H9 (cell line): ENCODE data around the gene XPNPEP2. TPM values are rescaled to one million over a fixed set of nuclear protein-coding genes. Genes with fewer than 3 reads are reported as not detected.

ENCODE experiments used
- DNase-seq: peaks from one replicate; pipeline ENCODE4 v3.0.0-alpha.2; 2017
- H2AFZ ChIP-seq: one replicate; pipeline ENCODE4 v1.6.1; 2013; ENCODE audit warnings: mild to moderate bottlenecking, low read length, control low read depth, moderate library complexity
- H2AK5ac ChIP-seq: 2 replicates; pipeline ENCODE4 v1.6.1; 2013; ENCODE audit warnings: low read length, control low read depth, mixed read lengths; ENCODE audit not compliant: insufficient read length
- H2BK120ac ChIP-seq: one replicate; pipeline ENCODE4 v1.6.1; 2013; ENCODE audit warnings: low read depth, mild to moderate bottlenecking, low read length, control low read depth, inconsistent platforms; ENCODE audit not compliant: poor library complexity, severe bottlenecking
- H2BK12ac ChIP-seq: 2 replicates; pipeline ENCODE4 v1.6.1; 2013; ENCODE audit warnings: low read length, control low read depth, mixed read lengths, low read depth; ENCODE audit not compliant: insufficient read length
- H2BK15ac ChIP-seq: 2 replicates; pipeline ENCODE4 v1.6.1; 2013; ENCODE audit warnings: low read depth, low read length, control low read depth
- H2BK20ac ChIP-seq: one replicate; pipeline ENCODE4 v1.6.1; 2013; ENCODE audit warnings: low read depth, mild to moderate bottlenecking, low read length, control low read depth, inconsistent platforms; ENCODE audit not compliant: poor library complexity, severe bottlenecking
- H2BK5ac ChIP-seq: 2 replicates; pipeline ENCODE4 v1.6.1; 2013; ENCODE audit warnings: low read length, control low read depth, mixed read lengths; ENCODE audit not compliant: insufficient read length
- H3K14ac ChIP-seq: 2 replicates; pipeline ENCODE4 v1.6.1; 2013; ENCODE audit warnings: low read length, control low read depth; ENCODE audit not compliant: insufficient read depth
- H3K18ac ChIP-seq: 2 replicates; pipeline ENCODE4 v1.6.1; 2013; ENCODE audit warnings: low read depth, mild to moderate bottlenecking, mixed read lengths, low read length, control low read depth; ENCODE audit not compliant: insufficient read length
- H3K23ac ChIP-seq: 2 replicates; pipeline ENCODE4 v1.6.1; 2013; ENCODE audit warnings: low read length, control low read depth, mixed read lengths, low read depth; ENCODE audit not compliant: insufficient read length
- H3K23me2 ChIP-seq: 2 replicates; pipeline ENCODE4 v1.6.1; 2013; ENCODE audit warnings: low read depth, mild to moderate bottlenecking, mixed read lengths, low read length, control low read depth; ENCODE audit not compliant: insufficient read length, poor library complexity, severe bottlenecking
- H3K27ac ChIP-seq: 2 replicates; pipeline ENCODE4 v1.5.1; 2013; ENCODE audit warnings: low read length, control low read depth, mixed read lengths, low read depth; ENCODE audit not compliant: insufficient read length
- H3K27me3 ChIP-seq: 2 replicates; pipeline ENCODE4 v1.6.1; 2013; ENCODE audit warnings: low read length, control low read depth, inconsistent platforms; ENCODE audit not compliant: insufficient read depth
- H3K4ac ChIP-seq: 2 replicates; pipeline ENCODE4 v1.6.1; 2013; ENCODE audit warnings: low read depth, mild to moderate bottlenecking, control low read depth, inconsistent platforms, low read length, moderate library complexity
- H3K4me1 ChIP-seq: 2 replicates; pipeline ENCODE4 v1.6.1; 2013; ENCODE audit warnings: low read length, control low read depth, inconsistent platforms; ENCODE audit not compliant: insufficient read depth
- H3K4me2 ChIP-seq: 2 replicates; pipeline ENCODE4 v1.6.1; 2013; ENCODE audit warnings: low read length, control low read depth, mixed read lengths; ENCODE audit not compliant: insufficient read length, insufficient read depth
- H3K56ac ChIP-seq: 2 replicates; pipeline ENCODE4 v1.6.1; 2013; ENCODE audit warnings: low read depth, mild to moderate bottlenecking, mixed read lengths, low read length, control low read depth; ENCODE audit not compliant: insufficient read length
- H3K79me1 ChIP-seq: 2 replicates; pipeline ENCODE4 v1.6.1; 2013; ENCODE audit warnings: low read depth, mild to moderate bottlenecking, moderate library complexity, low read length, control low read depth, inconsistent platforms; ENCODE audit not compliant: insufficient read depth, poor library complexity, severe bottlenecking
- H3K79me2 ChIP-seq: 2 replicates; pipeline ENCODE4 v1.6.1; 2013; ENCODE audit warnings: low read length, control low read depth, inconsistent platforms; ENCODE audit not compliant: insufficient read depth
- H3K9ac ChIP-seq: 2 replicates; pipeline ENCODE4 v1.6.1; 2013; ENCODE audit warnings: low read length, control low read depth, mixed read lengths; ENCODE audit not compliant: insufficient read length; ENCODE audit errors: extremely low read depth
- H3K9me3 ChIP-seq: one replicate; pipeline ENCODE4 v1.6.1; 2013; ENCODE audit warnings: low read depth, low read length, inconsistent platforms; ENCODE audit not compliant: control insufficient read depth
- H3T11ph ChIP-seq: one replicate; pipeline ENCODE4 v1.6.1; 2013; ENCODE audit warnings: mild to moderate bottlenecking, low read length, control low read depth, inconsistent platforms
- H4K20me1 ChIP-seq: one replicate; pipeline ENCODE4 v1.6.1; 2013; ENCODE audit not compliant: control insufficient read depth, insufficient read length, insufficient read depth
- H4K5ac ChIP-seq: 2 replicates; pipeline ENCODE4 v1.6.1; 2013; ENCODE audit warnings: low read depth, mild to moderate bottlenecking, mixed read lengths, low read length, control low read depth; ENCODE audit not compliant: insufficient read length
- H4K8ac ChIP-seq: replicated peaks from 2 replicates; pipeline ENCODE4 v1.6.1; 2013; ENCODE audit warnings: low read length, control low read depth, mixed read lengths, low read depth; ENCODE audit not compliant: insufficient read length
- H4K91ac ChIP-seq: 2 replicates; pipeline ENCODE4 v1.6.1; 2013; ENCODE audit warnings: low read depth, mild to moderate bottlenecking, moderate library complexity, mixed read lengths, low read length, control low read depth; ENCODE audit not compliant: insufficient read length
- H3K27ac Mint-ChIP-seq, 3 experiments: 2 replicates in 2 of 3; 3 replicates in 1 of 3; pipeline ENCODE4 v1.8.0; 2020 to 2021; ENCODE audit warnings: mixed read lengths in 3 of 3, mild to moderate bottlenecking in 1 of 3, moderate library complexity in 1 of 3
- H3K27me3 Mint-ChIP-seq: 2 replicates; pipeline ENCODE4 v1.8.0; 2021; ENCODE audit warnings: low read depth, mild to moderate bottlenecking, moderate library complexity, mixed read lengths
- H3K36me3 Mint-ChIP-seq, 3 experiments: 2 replicates in 2 of 3; 3 replicates in 1 of 3; pipeline ENCODE4 v1.8.0; 2020 to 2021; ENCODE audit warnings: low read depth in 3 of 3, mixed read lengths in 3 of 3; ENCODE audit not compliant: insufficient read depth in 1 of 3
- H3K4me1 Mint-ChIP-seq, 2 experiments: 2 replicates each; pipeline ENCODE4 v1.8.0; 2020; ENCODE audit warnings: mixed read lengths in 2 of 2
- H3K4me3 Mint-ChIP-seq, 2 experiments: 2 replicates in 1 of 2; 3 replicates in 1 of 2; pipeline ENCODE4 v1.8.0; 2020 to 2021; ENCODE audit warnings: mild to moderate bottlenecking in 2 of 2, mixed read lengths in 2 of 2, moderate library complexity in 1 of 2
- H3K9me3 Mint-ChIP-seq, 2 experiments: 2 replicates in 1 of 2; 3 replicates in 1 of 2; pipeline ENCODE4 v1.8.0; 2020; ENCODE audit warnings: mild to moderate bottlenecking in 2 of 2, mixed read lengths in 2 of 2, moderate library complexity in 1 of 2
- CTCF ChIP-seq: fragments of 200-600 bp; sonication (generic); conservative IDR thresholded peaks from 3 replicates; pipeline ENCODE4 v1.8.0; 2021; ENCODE audit warnings: antibody characterized with exemption, mild to moderate bottlenecking
- WGBS: extraction: QIAGEN DNeasy Blood & Tissue Kit; methylation state at CpG from one replicate; pipeline ENCODE4 v1.1.7; 2013; ENCODE audit warnings: missing lambda C conversion rate, low lambda C conversion rate, mixed read lengths; ENCODE audit not compliant: insufficient read length; ENCODE audit errors: extremely low coverage; 5-methylcytosine and 5-hydroxymethylcytosine counted together
- total RNA-seq: library from RNA; stranded (reverse); gene quantifications from 2 replicates; pipeline ENCODE4 v1.2.1, GENCODE V29; 2021

The XPNPEP2 gene
- total RNA-seq, 1 experiment from 2014 or later, result 0.11 TPM

GRCh38 chrX:129798888-129799287, 60.1 kb downstream of the XPNPEP2 start:
- no peak overlapping the region for H3K18ac ChIP-seq
- no peak overlapping the region for H2BK20ac ChIP-seq
- Mint-ChIP-seq H3K27ac (peak overlapping the region in 2 of 3 experiments; percentile 19 to 43; a peak in 2 of 7 replicates), H3K4me1 (no peaks in the 10 kb centered on the region), H3K36me3 (peaks cover 16 to 27% (median 17%) of the 10 kb centered on the region in 3 experiments), H3K27me3 (no peaks in the 10 kb centered on the region), H3K4me3 (no peak overlapping the region), H3K9me3 (peaks cover 0 to 56% of the 10 kb centered on the region in 2 experiments; a peak in 4 of 5 replicates)
- H3K79me1 ChIP-seq, result no peaks in the 10 kb centered on the region
- no peak overlapping the region for H2BK5ac ChIP-seq
- H3K79me2 ChIP-seq, result no peaks in the 10 kb centered on the region
- no peak overlapping the region for H3K27ac ChIP-seq
- H2BK15ac ChIP-seq, result no peak overlapping the region
- no peak overlapping the region for H4K91ac ChIP-seq
- no peaks in the 10 kb centered on the region for H3K23me2 ChIP-seq
- no peak overlapping the region for H3K4me2 ChIP-seq
- no peak overlapping the region for H3T11ph ChIP-seq
- H2BK12ac ChIP-seq, result no peak overlapping the region
- no peaks in the 10 kb centered on the region for H3K4me1 ChIP-seq
- H3K23ac ChIP-seq, result no peak overlapping the region
- no peak overlapping the region for H4K8ac ChIP-seq
- no peak overlapping the region for H3K14ac ChIP-seq
- no peak overlapping the region for H3K9ac ChIP-seq
- no CpG with 5 or more reads among the region's 5 CpGs for WGBS
- TF ChIP-seq CTCF, result no peak
- H4K5ac ChIP-seq, result no peak overlapping the region
- no peak overlapping the region for H2AFZ ChIP-seq
- DNase-seq, result no peak
- no peaks in the 10 kb centered on the region for H3K27me3 ChIP-seq
- H3K56ac ChIP-seq, result no peak overlapping the region
- H3K4ac ChIP-seq, result no peak overlapping the region
- no peaks in the 10 kb centered on the region for H4K20me1 ChIP-seq
- no peak overlapping the region for H2AK5ac ChIP-seq
- H2BK120ac ChIP-seq, result no peak overlapping the region
- no peaks in the 10 kb centered on the region for H3K9me3 ChIP-seq
